Measurements from ENCODE around the gene PLPPR1. TPM values are rescaled to one million over a fixed set of nuclear protein-coding genes. Genes with fewer than 3 reads are reported as not detected.
"Not testable (repeated sequence)": the region's sequence is repeated elsewhere in the genome, so short reads cannot be mapped to it uniquely, and the experiment has no call there.

The PLPPR1 gene
- total RNA-seq, 2 experiments from 2014 or later = not detected

DNA sequence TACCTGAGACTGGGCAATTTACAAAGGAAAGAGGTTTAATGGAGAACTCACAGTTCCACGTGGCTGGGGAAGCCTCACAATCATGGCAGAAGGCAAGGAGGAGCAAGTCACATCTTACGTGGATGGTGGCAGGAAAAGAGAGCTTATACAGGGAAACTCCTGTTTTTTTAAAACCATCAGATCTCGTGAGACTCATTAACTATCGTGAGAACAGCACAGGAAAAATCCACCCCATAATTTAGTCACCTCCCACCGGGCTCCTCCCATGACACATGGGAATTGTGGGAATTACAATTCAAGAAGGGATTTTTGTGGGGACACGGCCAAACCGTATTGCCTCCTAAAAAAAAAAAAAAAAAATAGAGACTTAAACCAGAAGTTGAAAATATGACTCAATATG is 11.1 kb downstream of the PLPPR1 start:
- CTCF ChIA-PET, POLR2A ChIA-PET: not testable (repeated sequence)

DNA sequence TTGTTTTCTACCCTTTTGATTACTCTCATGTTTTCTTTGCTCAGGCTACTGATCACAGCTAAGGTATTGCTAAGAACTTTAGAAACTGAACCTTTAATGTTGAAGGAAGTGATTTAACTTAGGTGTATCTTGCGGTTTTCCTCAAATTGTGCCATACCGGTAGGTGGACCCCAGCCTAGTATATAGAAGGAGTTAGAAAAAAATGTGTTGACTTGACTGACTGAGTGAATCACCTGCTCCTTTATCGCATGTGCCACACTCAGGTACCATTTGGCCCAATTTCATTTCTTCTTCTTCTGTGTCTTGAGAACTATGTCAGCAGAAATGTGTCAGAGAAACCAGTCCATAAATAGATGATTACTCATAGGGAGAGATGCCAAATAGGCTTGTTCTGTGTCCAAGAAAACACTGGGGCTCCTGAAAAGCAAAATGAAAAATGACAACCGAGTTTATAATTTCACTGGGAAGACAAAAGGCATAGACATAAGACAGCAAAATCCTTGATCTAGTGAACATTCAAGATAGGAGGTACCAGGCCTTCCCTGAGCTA is 19.4 kb downstream of the PLPPR1 start:
- ChIA-PET POLR2A (no interaction called here), CTCF (no interaction called here)

DNA sequence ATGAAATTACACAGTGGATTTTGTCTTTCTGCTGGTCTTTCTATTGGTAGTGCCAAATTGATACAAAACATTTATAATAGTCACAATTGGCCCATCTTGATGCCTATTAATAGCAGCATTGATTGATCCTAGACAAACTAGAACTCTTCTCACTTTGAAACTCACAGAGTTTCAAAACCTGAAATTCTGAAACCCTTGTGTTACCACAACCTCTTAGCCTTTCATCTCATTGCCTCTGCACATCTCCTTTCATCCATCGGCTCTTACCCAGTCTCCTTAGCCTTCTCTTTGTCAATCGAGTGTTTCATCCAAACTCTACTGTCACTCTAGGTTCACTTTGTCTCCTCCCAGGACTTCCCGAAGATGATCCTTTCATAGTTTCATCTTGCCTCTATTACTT is 22.1 kb downstream of the PLPPR1 start:
- ChIA-PET CTCF (interaction anchor here (0.6 kb wide), 1 partner anchor 203 kb away, joined by 3 read pairs; no protein-coding TSS in a partner anchor), POLR2A (no interaction called here)

GRCh38 chr9:101054657-101055056 is 26.1 kb downstream of the PLPPR1 start:
- CTCF ChIA-PET = no interaction called here
- POLR2A ChIA-PET = no interaction called here

- POLR2A ChIA-PET = no interaction called here
- CTCF ChIA-PET = no interaction called here
These were observed 27.0 kb downstream of the PLPPR1 start for GRCh38 chr9:101055516-101055915.

DNA sequence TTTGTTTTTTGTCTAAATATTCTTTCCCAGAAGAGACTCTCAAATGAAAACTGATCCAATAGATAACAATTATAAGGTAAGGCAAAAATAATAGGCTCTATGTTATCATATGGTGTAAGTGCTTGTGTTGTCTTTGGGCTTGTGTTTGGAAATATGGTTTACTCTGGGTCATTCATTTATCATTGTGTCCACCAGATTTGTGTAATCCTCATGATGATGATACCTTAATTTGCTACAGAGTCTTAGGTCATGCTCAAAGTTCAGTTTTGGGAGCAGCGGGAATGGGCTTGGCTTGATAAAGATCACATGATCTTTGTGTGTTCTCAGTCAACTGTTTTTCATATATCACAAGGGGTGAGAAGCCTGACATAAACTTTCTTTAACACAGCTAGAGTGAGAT is 34.2 kb downstream of the PLPPR1 start:
- CTCF ChIA-PET = no interaction called here
- POLR2A ChIA-PET = no interaction called here

DNA sequence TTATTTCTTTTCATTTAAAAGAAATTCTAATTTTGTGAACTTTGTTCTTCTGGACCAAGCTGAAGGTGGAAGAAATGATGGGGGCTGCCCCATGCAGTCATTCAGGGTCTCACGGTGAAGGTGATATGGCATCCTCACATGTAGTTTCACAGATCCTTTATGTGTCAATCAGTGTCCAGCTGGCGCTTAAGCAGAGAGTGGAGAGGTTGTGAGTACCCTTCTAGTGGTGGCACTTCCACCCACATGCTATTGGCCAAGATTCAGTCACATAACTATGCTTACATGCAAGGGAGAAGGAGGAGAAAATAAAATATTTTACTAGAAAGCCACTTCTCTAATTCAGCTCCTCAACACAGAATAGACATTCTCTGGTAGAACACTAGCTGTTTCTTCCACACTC is 34.7 kb downstream of the PLPPR1 start:
- CTCF ChIA-PET = no interaction called here
- POLR2A ChIA-PET = no interaction called here

DNA sequence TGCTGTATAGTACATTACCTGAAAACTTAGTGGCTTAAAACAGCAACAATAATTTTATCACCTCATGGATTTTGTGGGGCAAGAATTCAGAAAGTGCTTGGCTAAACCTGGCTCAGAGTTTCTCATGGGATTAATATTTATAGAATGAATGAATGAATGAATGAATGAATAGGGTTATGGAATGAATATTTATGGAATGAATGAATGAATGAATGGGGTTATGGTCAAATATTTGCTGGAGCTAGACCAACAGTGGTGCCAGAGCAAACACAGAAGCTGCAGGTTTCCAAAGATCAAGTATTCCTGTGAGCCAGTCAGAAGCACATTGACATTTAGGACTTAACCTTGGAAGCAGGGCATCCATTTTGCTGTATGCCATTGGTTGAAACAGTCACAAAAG is 35.7 kb downstream of the PLPPR1 start:
- ChIA-PET POLR2A (no interaction called here), CTCF (no interaction called here)

GRCh38 chr9:101065930-101066329 is 37.4 kb downstream of the PLPPR1 start:
- CTCF ChIA-PET = no interaction called here
- POLR2A ChIA-PET = no interaction called here

DNA sequence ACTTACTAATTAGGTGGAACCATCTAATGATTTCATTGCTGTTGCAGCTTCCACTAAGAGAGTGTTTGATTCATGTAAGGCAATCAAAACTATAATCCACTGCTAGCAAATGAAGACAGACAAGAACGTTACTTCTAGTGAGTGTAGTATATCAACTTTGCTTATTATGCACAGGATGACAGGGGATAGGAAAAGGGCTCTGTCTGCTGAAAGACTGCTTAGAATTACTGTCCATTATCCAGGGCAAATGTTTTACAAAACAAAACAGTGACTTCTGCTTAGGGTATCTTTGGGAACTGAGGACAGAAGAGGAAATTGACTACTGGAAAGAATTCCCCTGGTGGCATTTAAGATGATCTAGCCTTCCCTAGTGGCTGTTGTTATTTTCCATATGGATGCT is 40.2 kb downstream of the PLPPR1 start:
- ChIA-PET POLR2A (no interaction called here), CTCF (no interaction called here)

GRCh38 chr9:101072259-101072658 is 43.7 kb downstream of the PLPPR1 start:
- ChIA-PET POLR2A (no interaction called here), CTCF (no interaction called here)

GRCh38 chr9:101073122-101073521 is 44.6 kb downstream of the PLPPR1 start:
- POLR2A ChIA-PET = no interaction called here

DNA sequence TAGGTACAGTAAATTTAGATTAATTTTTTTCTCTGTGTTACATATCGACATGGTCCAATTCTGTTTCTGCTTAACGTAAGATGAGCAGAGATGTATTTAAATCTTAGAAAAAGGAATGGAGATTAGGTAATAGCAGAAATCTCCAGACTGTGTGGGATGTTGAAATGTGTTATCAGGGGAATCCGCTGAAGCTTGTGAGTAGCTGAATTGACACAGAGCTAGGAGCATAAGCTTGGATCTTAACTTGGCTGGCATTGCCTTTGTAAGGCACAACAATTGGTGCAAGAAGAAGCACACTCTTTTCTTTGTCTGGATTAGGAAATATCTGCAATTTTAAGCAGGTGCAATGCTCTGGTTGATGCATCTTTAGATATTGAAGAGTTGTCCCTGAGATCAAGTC is 53.1 kb downstream of the PLPPR1 start:
- POLR2A ChIA-PET = no interaction called here
- CTCF ChIA-PET = no interaction called here

More at GRCh38 chr9:101073122-101073521, 44.6 kb downstream of the PLPPR1 start:
- CTCF ChIA-PET = no interaction called here

GRCh38 chr9:101083448-101084202 is 55.1 kb downstream of the PLPPR1 start:
- POLR2A ChIA-PET = no interaction called here
- CTCF ChIA-PET = no interaction called here

GRCh38 chr9:101087426-101087825 is 58.9 kb downstream of the PLPPR1 start:
- POLR2A ChIA-PET = no interaction called here
- CTCF ChIA-PET = no interaction called here

DNA sequence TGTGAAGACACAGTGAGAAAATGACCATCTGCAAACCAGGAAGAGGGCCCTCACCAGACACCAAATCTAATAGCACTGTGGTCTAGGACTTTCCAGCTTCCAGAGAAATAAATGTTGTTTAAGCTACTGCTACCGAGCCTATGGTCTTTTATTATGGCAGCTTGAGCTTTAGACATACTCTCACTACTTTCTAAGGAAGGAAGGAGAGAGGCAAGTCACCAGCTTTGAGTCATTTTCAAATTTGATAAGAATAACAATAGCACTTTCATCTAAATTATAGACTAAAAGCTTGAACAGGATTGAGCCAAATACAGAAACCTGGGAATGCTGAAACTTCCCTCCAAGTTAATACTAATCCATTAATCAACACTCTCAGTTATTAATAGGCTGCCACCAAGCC is 64.4 kb downstream of the PLPPR1 start:
- POLR2A ChIA-PET = no interaction called here
- CTCF ChIA-PET = no interaction called here

DNA sequence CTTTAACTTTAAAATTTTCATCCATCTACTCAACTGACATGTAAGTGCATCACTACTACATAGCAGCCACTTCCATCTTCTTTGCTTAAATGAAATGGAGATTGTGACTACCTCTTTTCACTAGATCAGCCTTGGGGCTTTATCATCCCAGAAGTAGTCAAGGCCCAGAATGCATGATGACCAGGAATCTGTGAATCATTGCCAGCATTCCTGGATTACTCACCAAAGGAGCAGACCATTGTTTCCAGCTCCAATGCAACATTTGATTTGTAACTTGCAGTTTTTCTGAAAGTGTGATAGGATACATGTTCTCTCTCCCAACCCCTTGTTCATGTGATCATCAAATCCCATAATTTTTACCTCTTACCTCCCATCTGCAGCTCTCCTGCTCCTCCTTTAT is 65.1 kb downstream of the PLPPR1 start:
- POLR2A ChIA-PET = no interaction called here

DNA sequence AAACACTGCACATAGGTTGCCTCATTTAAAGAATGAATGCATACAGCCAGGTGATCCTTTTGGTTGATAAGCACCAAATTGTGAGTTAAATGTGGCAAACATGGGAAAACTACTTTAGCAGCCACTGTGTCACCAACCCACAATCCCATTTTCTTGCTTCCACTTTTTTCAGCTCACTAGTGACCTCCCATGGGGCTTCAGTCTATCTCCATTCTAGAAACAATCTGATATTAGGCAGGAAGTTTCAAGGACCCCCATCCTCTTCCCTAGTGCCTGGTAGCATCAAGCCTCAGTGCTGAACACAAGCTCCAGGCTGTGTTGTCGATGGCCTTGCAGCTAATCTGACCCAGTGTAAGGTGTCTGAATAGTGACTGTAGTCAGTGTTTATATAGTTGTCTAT is 66.2 kb downstream of the PLPPR1 start:
- ChIA-PET CTCF (no interaction called here), POLR2A (no interaction called here)

More for the DNA sequence above, 65.1 kb downstream of the PLPPR1 start:
- CTCF ChIA-PET = no interaction called here

DNA sequence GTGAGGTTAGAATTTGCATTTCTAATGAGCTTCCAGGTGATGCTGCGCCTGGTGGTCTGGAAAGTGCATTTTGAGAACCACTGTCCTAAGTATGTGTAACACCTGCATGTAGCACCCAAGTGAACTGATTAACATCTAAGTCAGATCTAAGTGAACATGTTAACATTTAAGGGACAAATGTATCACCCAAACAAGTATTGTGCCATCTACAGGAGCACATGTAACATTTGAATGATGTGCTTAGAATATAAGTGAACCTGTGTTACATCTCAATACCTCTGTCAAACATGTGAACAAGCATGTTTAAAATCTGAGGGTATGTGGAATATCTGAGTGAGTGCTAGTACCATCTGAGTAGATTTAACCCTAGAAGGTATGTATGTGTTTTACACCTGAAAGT is 68.7 kb downstream of the PLPPR1 start:
- CTCF ChIA-PET = interaction anchor here (1.0 kb wide), 1 partner anchor 47 kb away, joined by 3 read pairs; no protein-coding TSS in a partner anchor
- POLR2A ChIA-PET = no interaction called here

- CTCF ChIA-PET = no interaction called here
- POLR2A ChIA-PET = no interaction called here
These were observed 69.9 kb downstream of the PLPPR1 start for GRCh38 chr9:101098392-101098791.

DNA sequence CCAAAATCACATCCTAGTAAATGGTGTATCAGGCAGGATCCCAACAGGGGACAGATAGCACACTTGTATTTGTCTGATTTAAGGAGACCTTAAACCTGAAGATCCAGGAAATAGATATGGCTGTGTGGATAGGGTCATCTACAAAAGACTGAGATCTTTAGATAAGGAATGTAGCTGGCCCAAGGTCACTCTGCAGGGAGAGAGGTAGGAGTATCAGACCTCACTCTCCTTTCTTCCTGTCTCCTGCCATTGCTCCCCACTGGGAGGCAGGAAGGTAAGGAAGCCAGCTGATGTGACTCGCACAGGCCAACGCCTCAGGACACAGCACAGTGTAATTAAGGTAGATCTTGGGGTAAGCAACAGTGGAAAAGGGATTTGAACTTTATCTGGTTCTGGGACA is 85.8 kb downstream of the PLPPR1 start:
- ChIA-PET CTCF (no interaction called here), POLR2A (no interaction called here)

GRCh38 chr9:101115102-101115501 is 86.6 kb downstream of the PLPPR1 start:
- ChIA-PET POLR2A (no interaction called here), CTCF (no interaction called here)
